Fibroblast of the aortic adventitia (primary cell): ENCODE measurements around the gene OR13C5. TPM values are rescaled to one million over a fixed set of nuclear protein-coding genes. Genes with fewer than 3 reads are reported as not detected.

Source experiments
- DNase-seq: peaks from one replicate; pipeline ENCODE4 v3.0.0-alpha.2; 2010; ENCODE audit warnings: low read depth
- H3K4me3 ChIP-seq: 2 replicates; pipeline ENCODE4 v1.5.1; 2011; ENCODE audit warnings: low read depth, mild to moderate bottlenecking, control low read depth, low read length, moderate library complexity
- CTCF ChIP-seq: IDR thresholded peaks from 2 replicates; pipeline ENCODE4 v1.5.1; 2011; ENCODE audit warnings: mild to moderate bottlenecking, low read length, control low read depth, inconsistent platforms; ENCODE audit not compliant: insufficient read depth
- total RNA-seq: library from RNA; depleted of rRNA; stranded (reverse); fragments of >200 nt; gene quantifications from 2 replicates; pipeline ENCODE4 v1.2.3, GENCODE V29; 2012; ENCODE audit warnings: low replicate concordance

Gene OR13C5
- total RNA-seq, 1 donor, result not detected

GRCh38 chr9:104553261-104553660 lies 46.0 kb downstream of the OR13C5 start:
- H3K4me3 ChIP-seq, result no peak overlapping the region
- DNase-seq, result no peak
- no peak for TF ChIP-seq CTCF

Other genes with a start within 250 kb of the OR13C5 start
- not detected in 2 replicates for gene OR13F1, start 95.2 kb downstream of the OR13C5 start, total RNA-seq
- not detected in 2 replicates for gene OR13C4, start 72.2 kb downstream of the OR13C5 start, total RNA-seq
- not detected in 2 replicates for gene OR13C3, start 62.6 kb downstream of the OR13C5 start, total RNA-seq
- gene OR13C8, start 30.2 kb downstream of the OR13C5 start, total RNA-seq, result not detected in 2 replicates
- not detected in 2 replicates for gene OR13C2, start 6.2 kb upstream of the OR13C5 start, total RNA-seq
- gene OR13C9, start 18.8 kb upstream of the OR13C5 start, total RNA-seq, result not detected in 2 replicates
- gene OR13D1, start 95.1 kb upstream of the OR13C5 start, total RNA-seq, result not detected in 2 replicates
- 52.9 and 56.6 TPM in 2 replicates for gene NIPSNAP3A, start 148.3 kb upstream of the OR13C5 start, total RNA-seq
- gene NIPSNAP3B, start 164.7 kb upstream of the OR13C5 start, total RNA-seq, result 0.72 TPM in 1 of 2 replicates, not detected in the other